DMS53 (cell line): ENCODE measurements around the gene CD300C.
"Not testable (repeated sequence)": the region's sequence is repeated elsewhere in the genome, so short reads cannot be mapped to it uniquely, and the experiment has no call there.

Experiments used
- DNase-seq: peaks from one replicate; lab custom pipeline; 2025; lab: John Stamatoyannopoulos, UW

Gene CD300C

DNA sequence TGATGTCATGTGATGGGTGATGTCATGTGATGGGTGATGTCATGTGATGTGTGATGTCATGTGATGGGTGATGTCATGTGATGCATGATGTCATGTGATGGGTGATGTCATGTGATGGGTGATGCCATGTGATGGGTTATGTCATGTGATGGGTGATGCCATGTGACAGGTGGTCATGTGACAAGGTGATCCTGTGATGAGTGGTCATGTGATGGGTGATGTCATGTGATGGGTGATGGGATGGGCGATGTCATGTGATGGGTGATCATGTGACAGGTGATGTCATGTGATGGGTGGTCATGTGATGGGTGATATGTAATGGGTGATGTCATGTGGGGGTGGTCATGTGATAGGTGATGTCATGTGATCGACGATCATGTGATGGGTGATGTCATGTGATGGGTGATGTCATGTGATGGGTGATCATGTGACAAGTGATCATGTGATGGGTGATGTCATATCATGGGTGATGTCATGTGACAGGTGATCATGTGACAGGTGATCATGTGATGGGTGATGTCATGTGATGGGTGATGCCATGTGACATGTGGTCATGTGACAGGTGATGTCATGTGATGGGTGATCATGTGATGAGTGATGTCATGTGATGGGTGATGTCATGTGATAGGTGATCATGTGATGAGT lies 31.8 kb downstream of the CD300C start:
- DNase-seq: peak; percentile 93

DNA sequence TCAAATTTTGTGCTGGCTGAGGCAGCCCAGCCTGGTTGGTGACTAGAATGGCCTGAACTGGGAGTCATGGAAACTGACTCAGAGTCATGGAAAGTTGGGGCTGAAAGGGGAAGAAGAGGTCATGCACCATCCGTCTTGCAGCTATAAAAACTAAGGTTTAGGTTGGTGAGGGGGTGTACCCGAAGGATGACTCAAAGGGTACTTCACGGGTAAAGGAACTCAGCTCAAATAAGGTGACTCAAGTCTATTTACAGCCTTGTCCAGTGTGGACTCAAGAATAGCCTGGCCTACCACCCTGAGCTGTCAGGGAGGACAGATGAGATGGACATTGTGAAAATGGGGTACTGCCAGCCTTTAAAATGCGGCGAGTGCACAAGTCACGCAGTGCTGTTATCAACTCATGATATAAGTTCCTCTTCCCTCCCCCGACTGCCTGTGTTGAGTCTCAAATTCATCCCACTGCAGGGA lies 33.3 kb downstream of the CD300C start:
- no peak for DNase-seq

DNA sequence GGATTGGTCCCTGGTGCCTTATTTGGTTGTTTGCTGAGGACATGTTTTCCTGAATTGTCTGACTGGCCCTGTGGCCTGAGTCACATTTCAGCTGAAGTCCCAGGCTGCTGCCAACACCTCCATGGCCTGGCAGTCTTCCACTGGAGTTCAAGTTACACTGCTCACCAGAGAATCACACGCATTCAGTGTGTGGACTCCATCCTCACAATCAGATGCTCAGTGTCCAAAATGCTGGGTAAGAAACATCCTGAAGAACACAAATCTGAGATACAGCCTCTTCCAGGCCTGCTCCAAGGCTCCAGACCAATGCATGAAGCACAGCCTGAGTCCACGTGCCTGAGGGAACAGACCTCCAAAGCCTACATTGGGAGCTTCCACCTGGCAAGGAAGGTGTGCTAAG lies 33.9 kb downstream of the CD300C start:
- DNase-seq: no peak

DNA sequence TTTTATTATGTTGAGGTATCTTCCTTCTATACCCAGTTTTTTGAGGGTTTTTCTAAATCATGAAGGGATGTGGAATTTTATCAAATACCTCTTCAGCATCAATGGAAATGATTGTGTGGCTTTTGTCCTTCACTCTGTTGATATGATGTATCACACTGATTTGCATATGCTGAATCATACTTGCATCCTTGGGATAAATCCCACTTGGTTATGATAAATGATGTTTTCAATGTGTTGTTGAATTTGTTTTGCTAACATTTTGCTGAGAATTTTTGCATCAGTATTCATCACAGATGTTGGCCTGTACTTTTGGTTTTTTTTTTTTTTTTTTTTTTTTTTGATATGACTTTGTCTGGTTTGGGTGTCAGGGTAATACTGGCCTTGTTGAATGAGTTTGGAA lies 37.8 kb downstream of the CD300C start:
- DNase-seq: no peak

DNA sequence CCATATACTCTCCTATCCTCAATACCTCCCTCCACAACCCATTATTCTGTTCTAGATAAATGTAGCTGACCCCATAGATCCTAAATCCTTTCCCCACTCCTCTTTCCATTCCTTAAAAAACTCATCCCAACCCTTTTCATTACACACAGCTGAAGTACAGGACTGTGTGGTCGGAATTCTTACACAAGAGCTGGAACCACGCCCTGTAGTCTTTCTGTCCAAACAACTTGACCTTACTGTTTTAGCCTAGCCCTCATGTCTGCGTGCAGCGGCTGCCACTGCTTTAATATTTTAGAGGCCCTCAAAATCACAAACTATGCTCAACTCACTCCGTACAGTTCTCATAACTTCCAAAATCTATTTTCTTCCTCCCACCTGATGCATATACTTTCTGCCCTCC lies 42.0 kb downstream of the CD300C start:
- DNase-seq: not testable (repeated sequence)

DNA sequence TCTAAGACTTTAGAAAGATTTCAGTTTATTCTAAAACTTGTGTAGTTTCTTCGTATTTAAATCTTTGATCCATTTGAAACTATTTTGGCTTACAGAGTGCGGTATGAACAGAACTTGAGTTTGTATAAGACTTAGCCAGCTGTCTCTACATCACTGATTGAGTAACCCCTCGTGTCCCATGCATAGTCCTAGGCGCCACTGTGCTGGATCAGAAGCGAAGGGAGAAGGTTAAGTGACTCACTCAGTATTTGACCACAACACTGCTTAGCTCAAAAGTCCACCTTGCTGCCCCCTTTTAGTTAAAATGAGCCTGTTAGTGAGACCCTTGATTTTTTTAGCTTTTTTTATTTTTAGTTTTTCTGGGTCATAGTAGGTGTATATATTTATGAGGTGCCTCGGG lies 43.1 kb downstream of the CD300C start:
- no peak for DNase-seq

DNA sequence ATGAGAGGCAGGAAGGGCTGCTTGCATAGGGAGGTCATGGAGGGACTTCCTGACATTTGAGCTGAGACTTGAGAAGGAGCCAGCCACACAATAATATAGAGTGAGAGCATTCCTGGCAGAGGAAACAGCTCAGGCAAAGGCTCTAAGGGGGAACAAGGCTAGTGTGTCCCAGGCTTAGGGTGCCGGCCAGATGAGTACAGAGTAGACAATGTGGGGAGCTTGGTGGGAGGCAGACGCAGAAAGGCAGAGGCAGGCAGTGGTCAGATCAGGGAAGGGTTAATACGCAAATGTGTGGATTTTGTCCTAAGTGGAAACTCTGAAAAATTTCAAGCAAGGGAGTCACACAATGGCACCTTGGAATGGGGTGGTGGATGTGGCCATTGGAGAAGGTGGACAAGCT lies 45.9 kb downstream of the CD300C start:
- no peak for DNase-seq

DNA sequence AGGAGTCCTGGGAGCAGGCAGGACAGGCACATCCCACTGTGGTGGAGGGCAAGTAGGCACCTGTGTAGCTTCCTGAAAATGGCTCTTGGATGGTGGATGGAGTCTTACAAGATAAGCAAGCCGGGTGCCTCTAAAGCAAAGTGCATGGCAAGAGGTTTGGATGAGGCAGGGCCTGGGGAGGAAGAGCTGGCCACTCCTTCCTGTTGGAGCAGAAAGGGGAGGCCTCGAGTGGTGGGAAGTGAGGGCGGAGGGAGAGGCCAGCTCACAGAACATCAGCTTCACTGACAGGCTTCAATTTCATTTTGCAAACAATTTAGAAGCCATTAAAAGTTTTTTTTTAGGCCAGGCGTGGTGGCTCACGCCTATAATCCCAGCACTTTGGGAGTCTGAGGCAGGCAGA lies 48.4 kb downstream of the CD300C start:
- no peak for DNase-seq

DNA sequence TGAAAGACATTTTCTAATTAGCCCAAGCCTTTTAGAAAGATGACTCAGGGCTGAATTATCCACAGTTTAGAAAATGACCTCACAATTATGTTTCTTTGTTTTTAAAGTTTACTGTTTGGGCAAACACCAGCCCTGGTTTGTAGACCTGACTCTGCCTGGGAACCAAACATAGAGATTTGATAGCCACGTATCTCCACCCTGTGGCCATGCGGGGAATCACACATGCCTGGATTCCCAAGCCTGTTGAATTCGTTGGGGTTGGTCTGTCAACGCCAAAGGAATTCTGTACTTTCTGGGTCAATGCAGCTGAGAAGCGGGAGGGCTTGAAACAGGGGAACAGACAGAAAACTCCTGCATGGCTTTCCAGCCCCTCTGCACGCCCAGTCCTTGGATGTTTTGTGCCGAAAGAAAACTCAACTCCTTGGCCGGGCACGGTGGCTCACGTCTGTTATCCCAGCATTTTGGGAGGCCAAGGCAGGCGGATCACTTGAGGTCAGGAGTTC lies 52.5 kb downstream of the CD300C start:
- DNase-seq: peak; percentile 81

DNA sequence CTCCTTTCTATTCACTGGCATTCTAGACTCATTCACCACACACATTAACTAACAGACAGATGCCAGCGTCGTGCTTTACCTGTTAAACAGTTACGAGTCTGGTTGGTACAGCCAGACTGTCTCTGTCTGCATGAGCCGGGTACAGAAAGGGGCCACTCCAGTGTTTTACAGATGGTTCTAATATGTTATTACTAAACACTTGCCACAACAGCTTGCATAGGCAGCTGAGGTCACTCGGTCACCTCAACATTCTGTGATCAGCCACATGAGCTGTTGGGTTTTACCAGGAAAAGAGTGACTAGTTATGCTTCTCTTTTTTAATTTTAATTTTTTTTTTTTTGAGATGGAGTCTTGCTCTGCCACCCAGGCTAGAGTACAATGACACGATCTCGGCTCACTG lies 54.3 kb downstream of the CD300C start:
- no peak for DNase-seq
